HepG2 (cell line): ENCODE data around the gene KIAA0825.
"Not testable (repeated sequence)": the region's sequence is repeated elsewhere in the genome, so short reads cannot be mapped to it uniquely, and the experiment has no call there.

Experiments used
- ATF4 ChIP-seq, 2 experiments: fragments of 450-650 bp in 1 of 2; sonication (generic) in 1 of 2; formaldehyde crosslinking; IDR thresholded peaks; 2 replicates each; pipeline versions ENCODE4 v1.5.0 to v1.8.0; 2020 to 2022; ENCODE audit warnings: mild to moderate bottlenecking in 1 of 2, missing genetic modification reagents in 1 of 2
- CEBPZ ChIP-seq: IDR thresholded peaks from 2 replicates; pipeline ENCODE4 v1.6.1; 2012; ENCODE audit warnings: low read length, improper control_type of control experiment
- EP300 ChIP-seq, 3 experiments: sonication (generic) in 1 of 3; formaldehyde crosslinking in 1 of 3; IDR thresholded peaks; 2 replicates each; pipeline versions ENCODE4 v1.5.1 to v1.6.1; 2011 to 2020; ENCODE audit warnings: low read depth in 2 of 3, low read length in 2 of 3, borderline replicate concordance in 1 of 3, improper control_type of control experiment in 1 of 3, mild to moderate bottlenecking in 1 of 3, missing genetic modification reagents in 1 of 3, moderate library complexity in 1 of 3
- KLF11 ChIP-seq: IDR thresholded peaks from 2 replicates; pipeline ENCODE4 v1.6.1; 2016; ENCODE audit warnings: missing compliant biosample characterization
- MXD1 ChIP-seq: sonication (generic); formaldehyde crosslinking; IDR thresholded peaks from 2 replicates; pipeline ENCODE4 v1.4.0; 2020; ENCODE audit warnings: mild to moderate bottlenecking, missing genetic modification reagents
- RAD21 ChIP-seq: fragments of 450-650 bp; formaldehyde crosslinking; IDR thresholded peaks from 2 replicates; pipeline ENCODE4 v1.5.0; 2020; ENCODE audit warnings: mild to moderate bottlenecking
- ZNF24 ChIP-seq: fragments of 450-650 bp; IDR thresholded peaks from 2 replicates; pipeline ENCODE4 v1.6.1; 2017; ENCODE audit warnings: antibody characterized with exemption, mild to moderate bottlenecking
- ZNF512B ChIP-seq: sonication (generic); formaldehyde crosslinking; IDR thresholded peaks from 2 replicates; pipeline ENCODE4 v1.5.1; 2020; ENCODE audit warnings: missing genetic modification reagents, mild to moderate bottlenecking, borderline replicate concordance
- ZNF547 ChIP-seq: sonication (generic); formaldehyde crosslinking; IDR thresholded peaks from 2 replicates; pipeline ENCODE4 v1.5.1; 2020; ENCODE audit warnings: mild to moderate bottlenecking, missing genetic modification reagents
- ZNF639 ChIP-seq: conservative IDR thresholded peaks from 2 replicates; pipeline ENCODE4 v1.6.1; 2018; ENCODE audit warnings: missing genetic modification reagents
- ZNF749 ChIP-seq: sonication (generic); formaldehyde crosslinking; IDR thresholded peaks from 2 replicates; pipeline ENCODE4 v1.8.0; 2022; ENCODE audit warnings: mild to moderate bottlenecking, missing genetic modification reagents, moderate library complexity, borderline replicate concordance
- ZNF782 ChIP-seq: sonication (generic); formaldehyde crosslinking; IDR thresholded peaks from 2 replicates; pipeline ENCODE4 v1.4.0; 2020; ENCODE audit warnings: missing genetic modification reagents, mild to moderate bottlenecking, borderline replicate concordance

GRCh38 chr5:94170158-94170557 is 448.2 kb downstream of the KIAA0825 start:
- not testable (repeated sequence) for TF ChIP-seq EP300 (IDR thresholded peaks at IDR 0.05; ENCODE audit: low read depth in 2 of 2, low read length in 2 of 2); EP300 (CRISPR knock-in tag; IDR thresholded peaks at IDR 0.05; ENCODE audit: borderline replicate concordance); ZNF512B (CRISPR knock-in tag); CEBPZ; ZNF639 (CRISPR knock-in tag); ATF4 (CRISPR knock-in tag; IDR thresholded peaks at IDR 0.05); RAD21 (CRISPR knock-in tag); ZNF749; KLF11 (CRISPR knock-in tag); ZNF547 (CRISPR knock-in tag); ZNF24; ZNF782 (CRISPR knock-in tag); MXD1 (CRISPR knock-in tag)
